Right hindlimb (tissue), 1 donor: ENCODE results near the gene LASP1NB.
"Not testable (repeated sequence)": the region's sequence is repeated elsewhere in the genome, so short reads cannot be mapped to it uniquely, and the experiment has no call there.

Source experiments
- DNase-seq: peaks from one replicate; pipeline ENCODE4 v3.0.0-alpha.2; 2018

LASP1NB gene

GRCh38 chr17:38897671-38898290 lies 27.6 kb upstream of the LASP1NB start:
- DNase-seq, result no peak

DNA sequence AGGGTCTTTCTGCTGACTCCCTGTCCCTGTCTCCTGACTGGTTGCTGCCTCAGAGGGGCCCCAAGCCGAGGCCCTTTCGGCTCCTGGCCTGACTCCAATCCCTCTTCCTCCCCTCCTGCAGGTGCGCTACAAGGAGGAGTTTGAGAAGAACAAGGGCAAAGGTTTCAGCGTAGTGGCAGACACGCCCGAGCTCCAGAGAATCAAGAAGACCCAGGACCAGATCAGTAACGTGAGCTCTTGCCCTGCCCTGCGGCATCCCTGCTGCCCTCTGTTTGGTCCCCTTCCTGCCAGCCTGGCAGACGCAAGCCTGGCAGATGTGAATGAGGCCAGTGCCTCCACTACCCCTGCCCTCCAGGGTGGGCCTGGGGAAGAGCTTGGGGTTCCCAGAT lies 27.1 kb upstream of the LASP1NB start:
- DNase-seq, result no peak

- DNase-seq, result peak; percentile 63
Observed at GRCh38 chr17:38898812-38899348, 26.5 kb upstream of the LASP1NB start.

DNA sequence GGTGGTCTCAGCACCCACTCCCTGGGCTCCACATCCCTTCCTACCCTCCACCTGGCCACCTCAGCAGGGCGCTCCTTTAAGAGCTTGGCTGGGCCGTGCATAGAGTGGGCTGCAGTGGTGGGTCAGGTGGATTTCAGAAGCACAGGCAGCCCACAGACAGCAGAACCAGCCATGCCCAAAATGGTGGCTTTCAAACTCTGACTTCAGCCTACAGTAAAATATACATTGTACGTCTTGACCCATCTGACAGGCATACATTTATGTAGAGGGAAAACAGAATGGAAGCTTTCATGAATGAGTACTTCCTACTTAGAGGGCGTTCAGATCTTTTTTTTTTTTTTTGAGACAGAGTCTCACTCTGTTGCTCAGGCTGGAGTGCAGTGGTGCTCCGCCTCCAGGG lies 26.0 kb upstream of the LASP1NB start:
- DNase-seq, result no peak

- no peak for DNase-seq
Observed at GRCh38 chr17:38900978-38901656, 24.3 kb upstream of the LASP1NB start.

GRCh38 chr17:38903404-38903803 lies 22.0 kb upstream of the LASP1NB start:
- no peak for DNase-seq

DNA sequence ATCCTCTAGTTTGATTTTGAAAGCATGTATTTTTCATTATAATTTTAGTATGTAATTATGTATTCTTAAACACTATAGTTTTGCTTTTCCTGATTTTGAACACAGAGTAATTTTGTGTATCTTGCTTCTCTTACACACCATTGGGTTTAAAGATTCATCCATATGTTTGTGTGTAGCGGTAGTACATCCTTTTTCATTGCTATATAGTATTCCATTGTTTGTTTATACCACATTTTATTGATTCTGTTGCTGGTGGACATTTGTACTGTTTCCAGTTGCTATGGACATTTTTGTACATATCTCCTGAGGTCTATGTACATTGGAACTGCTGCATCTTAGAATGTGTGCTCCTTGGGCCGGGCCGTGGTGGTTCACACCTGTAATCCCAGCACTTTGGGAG lies 20.5 kb upstream of the LASP1NB start:
- no peak for DNase-seq

GRCh38 chr17:38905375-38905774 lies 20.0 kb upstream of the LASP1NB start:
- no peak for DNase-seq

DNA sequence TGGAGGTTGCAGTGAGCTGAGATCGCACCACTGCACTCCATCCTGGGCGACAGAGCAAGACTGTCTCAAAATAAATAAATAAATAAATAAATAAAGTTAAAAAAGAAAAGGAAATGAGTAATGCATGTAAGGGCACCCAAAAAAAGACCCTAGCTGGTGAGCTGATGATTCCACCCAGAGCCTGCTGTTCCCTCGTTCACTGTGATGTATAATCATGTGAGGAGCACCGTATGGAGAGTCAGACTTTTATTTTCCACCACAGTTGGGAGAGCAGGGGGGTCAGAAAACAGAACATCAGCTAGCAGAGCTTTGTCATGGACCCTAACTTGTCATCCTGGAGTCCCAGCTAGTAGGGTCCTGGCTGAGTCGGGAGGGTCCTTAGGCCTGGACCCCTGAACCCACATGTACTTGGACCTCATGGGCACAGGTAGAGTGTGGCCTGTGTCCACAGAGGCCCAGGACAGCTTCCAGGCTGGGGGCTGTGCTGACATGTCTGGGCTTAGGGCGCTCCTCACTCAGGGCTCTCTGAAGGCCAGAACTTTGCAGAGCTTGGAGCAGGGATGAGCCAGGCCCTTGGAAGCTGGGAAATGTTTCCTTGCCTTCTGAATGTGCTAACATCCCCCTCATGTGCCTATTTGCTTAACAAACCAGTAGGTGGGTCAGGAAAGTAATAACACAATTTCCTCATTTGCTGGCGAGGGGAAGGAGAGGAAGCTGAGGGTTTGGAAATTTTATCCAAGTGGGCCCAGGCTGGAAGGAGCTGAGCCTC lies 18.8 kb upstream of the LASP1NB start:
- no peak for DNase-seq

GRCh38 chr17:38907930-38908675 lies 17.3 kb upstream of the LASP1NB start:
- DNase-seq, result no peak

GRCh38 chr17:38908676-38909181 lies 16.7 kb upstream of the LASP1NB start:
- DNase-seq, result no peak

- peak; percentile 10 for DNase-seq
Observed at GRCh38 chr17:38910325-38910724, 15.1 kb upstream of the LASP1NB start.

DNA sequence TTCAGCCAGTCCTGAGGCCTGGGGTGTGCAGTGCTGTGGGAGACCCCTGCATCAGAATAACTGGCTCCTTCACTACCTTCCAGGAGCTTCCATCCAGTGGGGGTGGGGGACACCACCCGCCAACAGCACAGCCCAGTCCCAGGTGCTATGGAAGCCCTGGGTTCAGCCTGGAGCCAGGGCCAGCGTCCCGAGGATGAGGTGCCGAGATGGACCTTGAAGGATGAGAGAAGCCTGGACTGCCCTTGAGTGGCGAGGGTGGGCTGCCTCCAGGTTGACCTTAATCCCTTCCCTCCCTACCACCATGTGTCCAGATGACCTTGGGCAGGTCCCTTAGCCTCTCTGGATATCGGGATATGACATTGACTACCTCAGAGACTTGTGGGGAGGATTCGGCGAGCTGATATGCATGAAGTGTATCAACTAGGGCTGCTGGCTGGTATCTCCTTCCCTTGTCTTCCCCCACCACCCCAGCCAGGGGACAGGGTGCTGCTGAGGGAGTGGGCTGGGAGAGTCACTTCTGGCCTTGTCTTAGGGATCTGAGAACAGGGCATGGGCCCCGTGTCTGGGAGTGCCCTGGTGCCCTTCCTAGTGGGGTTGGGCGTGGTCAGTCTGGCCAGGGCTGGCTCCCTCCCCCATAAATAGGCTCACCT lies 14.2 kb upstream of the LASP1NB start:
- DNase-seq, result peak; percentile 13

GRCh38 chr17:38911731-38912081 lies 13.7 kb upstream of the LASP1NB start:
- not testable (repeated sequence) for DNase-seq

- peak; percentile 24 for DNase-seq
Observed at GRCh38 chr17:38912221-38912813, 13.1 kb upstream of the LASP1NB start.

DNA sequence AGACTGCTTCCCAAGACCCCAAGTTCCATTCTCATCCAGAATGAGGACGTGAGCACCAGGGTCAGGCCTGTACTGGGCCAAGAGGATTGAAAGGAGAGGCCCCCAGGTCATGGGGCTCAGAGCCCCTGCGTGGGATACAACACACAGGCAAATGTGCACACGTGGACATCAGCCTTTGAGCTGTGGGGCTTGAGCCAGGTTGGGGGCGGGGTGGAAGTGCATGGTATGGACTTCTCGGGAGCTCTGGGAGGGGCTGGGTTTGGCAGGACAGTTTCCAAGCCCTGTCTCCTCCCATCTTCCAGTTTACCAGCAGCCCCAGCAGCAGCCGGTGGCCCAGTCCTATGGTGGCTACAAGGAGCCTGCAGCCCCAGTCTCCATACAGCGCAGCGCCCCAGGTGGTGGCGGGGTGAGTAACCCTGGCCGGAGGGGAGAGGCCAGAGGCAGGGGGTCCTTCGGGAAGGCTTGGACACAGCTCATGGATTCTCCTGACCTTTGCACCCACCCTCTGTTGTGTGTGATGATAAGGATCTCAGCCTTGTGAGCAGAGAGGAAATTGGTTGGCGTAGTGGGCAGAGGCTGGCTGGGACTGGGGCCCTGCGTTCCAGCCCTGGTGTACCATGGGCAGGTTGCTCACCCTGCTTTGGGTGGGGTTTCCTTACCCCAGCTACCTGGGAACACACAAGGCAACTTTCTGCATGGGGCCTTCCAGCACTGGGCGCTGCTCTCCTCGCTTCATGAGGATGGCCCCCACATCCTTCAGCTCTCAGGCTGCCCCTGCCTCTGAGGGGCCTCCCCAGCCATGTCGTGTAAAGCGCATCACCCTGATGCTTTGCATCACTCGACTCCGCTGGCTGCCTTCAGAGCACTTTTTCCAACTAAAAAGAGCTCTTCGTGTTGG lies 10.4 kb upstream of the LASP1NB start:
- DNase-seq, result peak; percentile 24

DNA sequence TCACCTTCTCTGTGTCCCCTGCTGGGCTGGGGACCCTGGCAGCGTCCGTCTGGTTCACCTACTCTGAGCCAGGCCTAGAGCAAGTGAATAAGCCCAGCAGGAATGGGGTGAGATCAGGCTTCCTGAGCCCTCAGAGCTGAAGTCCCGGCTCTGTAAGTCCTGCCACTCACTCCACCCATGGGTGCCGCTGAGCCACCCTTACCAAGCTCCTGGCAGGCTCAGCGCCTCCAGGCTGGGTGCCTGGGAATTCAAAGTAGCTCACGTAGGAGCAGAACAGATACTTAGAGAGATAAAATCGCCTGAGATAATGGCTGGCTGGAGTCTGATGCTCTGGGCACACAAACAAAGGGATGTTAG lies 9.8 kb upstream of the LASP1NB start:
- DNase-seq, result no peak

GRCh38 chr17:38916771-38917170 lies 8.6 kb upstream of the LASP1NB start:
- DNase-seq, result no peak

DNA sequence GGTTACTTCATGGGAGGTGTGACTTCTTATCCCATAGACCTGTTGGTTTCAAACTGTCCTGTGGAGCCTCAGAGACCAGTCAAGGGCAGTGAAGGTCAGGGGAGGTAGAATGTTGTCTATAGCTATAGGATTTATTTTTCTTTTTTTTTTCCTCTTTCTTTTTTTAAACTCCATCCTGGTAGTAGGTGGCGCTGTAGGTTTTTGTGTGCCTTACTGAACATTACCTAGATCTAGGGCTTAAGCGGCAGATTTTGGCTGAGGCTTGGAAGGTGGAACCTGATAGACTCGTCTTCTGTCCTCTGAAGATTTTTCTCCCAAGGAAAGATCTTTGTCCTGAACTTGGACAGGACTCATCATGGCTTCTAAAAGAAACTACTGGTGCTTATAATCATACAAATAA lies 8.2 kb upstream of the LASP1NB start:
- no peak for DNase-seq

DNA sequence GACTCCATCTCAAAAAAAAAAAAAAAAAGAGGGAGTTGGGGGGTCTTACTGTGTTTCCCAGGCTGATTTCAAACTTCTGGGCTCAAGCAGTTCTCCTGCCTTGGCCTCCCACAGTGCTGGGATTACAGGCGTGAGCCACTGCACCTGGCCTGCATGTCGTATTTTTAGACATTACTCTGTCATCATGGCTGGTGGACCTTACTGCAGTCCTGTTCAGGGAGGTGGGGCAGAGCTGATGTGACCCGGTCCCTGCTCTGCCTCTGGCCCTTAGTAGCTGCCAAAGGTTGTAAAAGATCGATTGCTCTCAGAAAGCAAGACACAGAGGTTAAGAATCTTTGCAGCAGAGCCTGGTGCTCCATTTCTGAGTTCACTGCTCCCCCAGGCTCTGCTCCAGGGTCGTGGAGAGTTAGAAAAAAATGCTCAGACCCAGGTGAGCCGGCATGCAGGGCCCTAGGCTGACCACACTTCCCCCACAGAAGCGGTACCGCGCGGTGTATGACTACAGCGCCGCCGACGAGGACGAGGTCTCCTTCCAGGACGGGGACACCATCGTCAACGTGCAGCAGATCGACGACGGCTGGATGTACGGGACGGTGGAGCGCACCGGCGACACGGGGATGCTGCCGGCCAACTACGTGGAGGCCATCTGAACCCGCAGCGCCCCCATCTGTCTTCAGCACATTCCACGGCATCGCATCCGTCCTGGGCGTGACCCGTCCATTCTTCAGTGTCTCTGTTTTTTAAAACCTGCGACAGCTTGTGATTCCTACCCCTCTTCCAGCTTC lies 7.1 kb upstream of the LASP1NB start:
- no peak for DNase-seq
